Measurements from ENCODE around the gene HELQ. TPM values are rescaled to one million over a fixed set of nuclear protein-coding genes. Genes with fewer than 3 reads are reported as not detected.
A peak's percentile ranks its signal among the peaks of the same experiment; 100 is the strongest.
"Not testable (repeated sequence)": the region's sequence is repeated elsewhere in the genome, so short reads cannot be mapped to it uniquely, and the experiment has no call there.

HELQ gene, protein sequence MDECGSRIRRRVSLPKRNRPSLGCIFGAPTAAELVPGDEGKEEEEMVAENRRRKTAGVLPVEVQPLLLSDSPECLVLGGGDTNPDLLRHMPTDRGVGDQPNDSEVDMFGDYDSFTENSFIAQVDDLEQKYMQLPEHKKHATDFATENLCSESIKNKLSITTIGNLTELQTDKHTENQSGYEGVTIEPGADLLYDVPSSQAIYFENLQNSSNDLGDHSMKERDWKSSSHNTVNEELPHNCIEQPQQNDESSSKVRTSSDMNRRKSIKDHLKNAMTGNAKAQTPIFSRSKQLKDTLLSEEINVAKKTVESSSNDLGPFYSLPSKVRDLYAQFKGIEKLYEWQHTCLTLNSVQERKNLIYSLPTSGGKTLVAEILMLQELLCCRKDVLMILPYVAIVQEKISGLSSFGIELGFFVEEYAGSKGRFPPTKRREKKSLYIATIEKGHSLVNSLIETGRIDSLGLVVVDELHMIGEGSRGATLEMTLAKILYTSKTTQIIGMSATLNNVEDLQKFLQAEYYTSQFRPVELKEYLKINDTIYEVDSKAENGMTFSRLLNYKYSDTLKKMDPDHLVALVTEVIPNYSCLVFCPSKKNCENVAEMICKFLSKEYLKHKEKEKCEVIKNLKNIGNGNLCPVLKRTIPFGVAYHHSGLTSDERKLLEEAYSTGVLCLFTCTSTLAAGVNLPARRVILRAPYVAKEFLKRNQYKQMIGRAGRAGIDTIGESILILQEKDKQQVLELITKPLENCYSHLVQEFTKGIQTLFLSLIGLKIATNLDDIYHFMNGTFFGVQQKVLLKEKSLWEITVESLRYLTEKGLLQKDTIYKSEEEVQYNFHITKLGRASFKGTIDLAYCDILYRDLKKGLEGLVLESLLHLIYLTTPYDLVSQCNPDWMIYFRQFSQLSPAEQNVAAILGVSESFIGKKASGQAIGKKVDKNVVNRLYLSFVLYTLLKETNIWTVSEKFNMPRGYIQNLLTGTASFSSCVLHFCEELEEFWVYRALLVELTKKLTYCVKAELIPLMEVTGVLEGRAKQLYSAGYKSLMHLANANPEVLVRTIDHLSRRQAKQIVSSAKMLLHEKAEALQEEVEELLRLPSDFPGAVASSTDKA
- total RNA-seq (2014; rRNA removed; shearing (Covaris generic)) = 10.5 and 10.9 TPM in 2 replicates
- polyA plus RNA-seq (2015; cell fraction: cytosol; rRNA removed) = 4.7 and 7.1 TPM in 2 replicates
- polyA plus RNA-seq (2015; cell fraction: nucleus; rRNA removed) = 5.9 and 6.0 TPM in 2 replicates

GRCh38 chr4:83455281-83456183 lies at the start of gene HELQ, which contains the start of gene MRPS18C:
Gene HELQ (minus strand): TSS chr4:83455823. CDS start chr4:83455693, 130 bp downstream.
Gene MRPS18C (plus strand): TSS chr4:83456058. CDS start chr4:83456078, 20 bp downstream.
- DNase-seq (ENCODE audit: low read depth, low spot score) = peak; percentile 98
- in situ Hi-C loops (cut with HindIII; ENCODE audit: low pct_unique_long_range_greater_than_20kb, low sequenced_read_pairs) = no loop called here

GRCh38 chr4:83504996-83505395 lies 49.4 kb upstream of the HELQ start:
- in situ Hi-C loops (cut with HindIII; ENCODE audit: low pct_unique_long_range_greater_than_20kb, low sequenced_read_pairs) = no loop called here
- no peak for DNase-seq (ENCODE audit: low read depth, low spot score)

GRCh38 chr4:83504503-83504902 lies 48.9 kb upstream of the HELQ start:
- in situ Hi-C loops (cut with HindIII; ENCODE audit: low pct_unique_long_range_greater_than_20kb, low sequenced_read_pairs) = no loop called here

DNA sequence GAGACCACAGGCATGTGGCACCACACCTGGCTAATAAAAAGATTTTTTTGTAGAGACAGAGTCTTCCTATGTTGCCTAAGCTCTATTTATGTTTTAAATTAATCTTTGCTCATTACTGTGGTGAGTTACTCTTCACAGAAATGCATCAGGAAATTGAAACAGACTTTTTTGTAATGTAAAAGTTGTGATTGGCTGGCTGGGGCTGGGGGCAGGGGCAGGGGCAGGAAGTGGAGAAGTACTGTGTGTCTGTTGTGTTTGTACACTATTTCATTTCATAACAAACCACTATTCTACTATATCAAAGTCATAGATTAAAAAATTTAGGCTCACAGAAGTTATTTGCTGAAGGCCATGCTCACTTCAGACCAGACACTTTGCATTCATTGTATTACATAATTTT lies 48.4 kb upstream of the HELQ start:
- in situ Hi-C loops (cut with HindIII; ENCODE audit: low pct_unique_long_range_greater_than_20kb, low sequenced_read_pairs) = no loop called here
- DNase-seq (ENCODE audit: low read depth, low spot score) = no peak

More at GRCh38 chr4:83504503-83504902, 48.9 kb upstream of the HELQ start:
- DNase-seq (ENCODE audit: low read depth, low spot score) = no peak

- in situ Hi-C loops (cut with HindIII; ENCODE audit: low pct_unique_long_range_greater_than_20kb, low sequenced_read_pairs); DNase-seq (ENCODE audit: low read depth, low spot score): not testable (repeated sequence)
Observed at GRCh38 chr4:83501671-83502070, 46.0 kb upstream of the HELQ start.

DNA sequence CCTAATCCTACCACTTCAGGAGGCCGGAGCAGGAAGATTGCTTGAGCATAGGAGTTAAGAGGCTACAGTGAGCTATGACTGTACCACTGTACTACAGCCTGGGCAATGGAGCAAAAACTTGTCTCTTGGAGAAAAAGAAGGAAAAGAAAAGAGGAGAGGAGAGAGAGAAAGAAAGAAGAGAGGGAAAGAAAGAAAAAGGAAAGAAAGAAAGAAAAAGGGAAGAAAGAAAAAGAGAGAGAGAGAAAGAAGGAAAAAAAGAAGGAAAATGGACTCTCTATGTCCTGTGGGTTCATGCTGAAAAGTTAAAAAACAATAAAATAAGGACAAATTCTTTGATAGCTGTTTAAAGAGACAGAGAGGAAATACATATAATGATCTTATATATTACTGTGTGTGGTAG lies 42.6 kb upstream of the HELQ start:
- in situ Hi-C loops (cut with HindIII; ENCODE audit: low pct_unique_long_range_greater_than_20kb, low sequenced_read_pairs) = no loop called here
- no peak for DNase-seq (ENCODE audit: low read depth, low spot score)

- in situ Hi-C loops (cut with HindIII; ENCODE audit: low pct_unique_long_range_greater_than_20kb, low sequenced_read_pairs); DNase-seq (ENCODE audit: low read depth, low spot score): not testable (repeated sequence)
Observed at GRCh38 chr4:83496085-83496917, 40.7 kb upstream of the HELQ start.

- in situ Hi-C loops (cut with HindIII; ENCODE audit: low pct_unique_long_range_greater_than_20kb, low sequenced_read_pairs) = no loop called here
- peak; percentile 42 for DNase-seq (ENCODE audit: low read depth, low spot score)
Observed at GRCh38 chr4:83490876-83491450, 35.3 kb upstream of the HELQ start.

GRCh38 chr4:83489711-83490326 lies 34.2 kb upstream of the HELQ start:
- in situ Hi-C loops (cut with HindIII; ENCODE audit: low pct_unique_long_range_greater_than_20kb, low sequenced_read_pairs) = no loop called here
- peak; percentile 35 for DNase-seq (ENCODE audit: low read depth, low spot score)

DNA sequence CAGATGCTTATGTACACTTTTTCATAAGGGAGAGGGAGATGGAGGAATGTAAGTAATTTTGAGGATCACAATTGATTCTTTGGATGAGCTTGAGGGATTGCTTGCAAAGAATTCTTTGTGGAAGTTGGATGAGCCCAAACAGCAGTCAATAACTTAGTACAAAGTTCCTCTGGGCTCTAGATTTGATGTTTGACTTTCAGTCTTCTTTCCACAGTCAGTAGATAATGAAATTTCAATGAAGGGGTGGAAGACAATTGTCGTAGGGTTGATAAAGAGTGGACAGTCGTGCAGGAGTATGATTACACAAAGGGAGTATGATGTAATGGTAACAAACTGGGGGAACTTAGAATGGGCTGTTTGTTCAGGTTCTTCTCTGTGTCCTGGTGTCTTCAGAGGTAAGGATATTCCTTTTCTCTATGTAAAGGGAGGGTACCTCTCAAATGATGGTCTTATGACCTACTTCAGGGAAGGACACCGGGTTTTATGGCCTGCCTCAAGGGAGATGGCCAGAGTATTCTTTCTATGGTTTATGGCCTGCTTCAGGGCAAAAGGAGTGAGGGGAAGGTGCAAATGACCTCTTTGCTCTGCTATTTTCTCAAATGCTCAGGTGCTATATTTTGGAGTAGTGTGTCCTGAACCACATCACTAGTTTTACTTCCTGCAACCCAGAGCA lies 31.0 kb upstream of the HELQ start:
- in situ Hi-C loops (cut with HindIII; ENCODE audit: low pct_unique_long_range_greater_than_20kb, low sequenced_read_pairs) = no loop called here
- peak; percentile 22 for DNase-seq (ENCODE audit: low read depth, low spot score)

DNA sequence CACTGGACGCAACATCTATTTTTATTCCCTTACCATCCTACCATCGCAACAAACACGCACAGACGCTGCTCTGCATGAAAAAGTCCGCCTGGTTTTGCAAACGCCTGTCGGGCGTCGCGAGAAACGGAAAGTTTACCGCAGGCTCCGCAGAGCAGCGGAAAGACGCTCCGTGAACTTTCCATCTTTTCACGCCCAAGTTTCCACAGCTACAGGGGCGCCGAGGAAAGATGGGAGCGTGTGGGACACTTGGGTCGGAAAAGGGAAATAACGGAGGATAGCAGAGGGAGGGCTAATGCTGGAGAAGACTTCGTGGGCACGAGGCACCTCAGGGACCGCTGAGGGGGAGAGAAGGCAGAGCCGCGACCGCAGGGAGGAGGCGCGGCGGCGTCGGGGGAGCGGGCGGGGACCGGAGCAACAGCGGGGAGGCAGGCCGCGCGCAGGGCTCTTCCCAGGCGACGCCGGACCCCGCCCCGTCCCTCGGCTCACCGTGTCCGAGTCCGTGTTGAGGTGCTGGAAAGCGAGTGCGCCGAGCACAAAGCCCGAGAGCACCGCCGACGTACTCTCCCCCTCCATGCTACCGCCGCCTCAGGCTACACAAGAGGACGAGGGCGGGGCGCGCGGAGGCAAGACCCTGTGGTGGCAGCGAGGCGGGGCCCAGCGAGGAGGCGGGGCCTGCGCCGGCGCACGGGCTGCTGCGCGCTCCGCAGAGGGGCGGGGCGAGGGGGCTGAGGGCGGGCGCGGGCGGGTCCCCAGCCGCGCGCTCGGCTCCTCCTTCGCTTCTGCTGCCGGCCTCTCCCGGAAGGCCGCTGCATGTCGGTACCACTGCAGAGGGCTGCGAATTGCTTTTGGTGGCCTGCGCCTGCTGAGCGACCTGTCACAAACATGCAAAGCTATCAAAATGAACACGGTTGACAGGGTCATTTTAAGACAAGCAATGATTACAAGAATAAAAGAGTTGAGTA lies 29.2 kb upstream of the HELQ start, which contains the start of gene ABRAXAS1:
Gene ABRAXAS1, minus strand, starts transcription at position 601 of the 962 bp plus-strand sequence. Its CDS starts 28 bp downstream, at position 573.
- in situ Hi-C loops (cut with HindIII; ENCODE audit: low pct_unique_long_range_greater_than_20kb, low sequenced_read_pairs) = no loop called here
- peak; percentile 90 for DNase-seq (ENCODE audit: low read depth, low spot score)

DNA sequence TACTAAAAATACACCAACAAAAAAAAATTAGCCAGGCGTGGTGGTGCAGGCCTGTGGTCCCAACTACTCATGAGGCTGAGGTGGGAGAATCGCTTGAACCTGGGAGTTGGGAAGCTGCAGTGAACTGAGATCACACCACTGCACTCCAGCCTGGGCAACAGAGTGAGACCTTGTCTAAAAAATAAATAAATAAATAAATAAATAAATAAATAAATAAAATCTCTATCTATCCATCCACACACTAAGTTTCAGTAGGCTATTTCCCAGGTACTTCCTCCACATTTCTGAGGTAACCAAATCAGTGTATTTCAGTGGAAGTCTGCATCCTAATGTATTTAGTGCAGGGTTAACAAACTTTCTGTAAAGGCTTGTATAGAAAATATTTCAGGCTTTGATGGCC lies 18.3 kb upstream of the HELQ start:
- DNase-seq (ENCODE audit: low read depth, low spot score) = no peak
- in situ Hi-C loops (cut with HindIII; ENCODE audit: low pct_unique_long_range_greater_than_20kb, low sequenced_read_pairs) = no loop called here

GRCh38 chr4:83473423-83473822 lies 17.8 kb upstream of the HELQ start:
- in situ Hi-C loops (cut with HindIII; ENCODE audit: low pct_unique_long_range_greater_than_20kb, low sequenced_read_pairs) = no loop called here

DNA sequence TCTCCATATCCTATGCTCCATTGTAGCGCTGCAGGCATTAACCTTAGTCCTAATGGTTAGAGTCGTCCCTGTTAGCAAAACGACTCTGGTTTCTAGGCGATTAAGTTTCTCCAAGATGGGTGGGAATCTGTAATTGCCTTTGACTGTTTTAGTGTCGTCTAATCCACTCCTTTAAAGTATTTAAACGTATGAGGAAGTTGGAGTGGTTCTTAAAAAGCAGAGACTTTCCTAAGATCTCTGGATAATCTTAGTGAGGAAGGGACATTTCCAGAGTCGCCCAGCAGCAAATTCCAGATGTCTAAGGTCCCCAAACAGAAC lies 520 bp upstream of the HELQ start:
- no peak for DNase-seq (ENCODE audit: low read depth, low spot score)
- in situ Hi-C loops (cut with HindIII; ENCODE audit: low pct_unique_long_range_greater_than_20kb, low sequenced_read_pairs) = no loop called here

More at GRCh38 chr4:83473423-83473822, 17.8 kb upstream of the HELQ start:
- no peak for DNase-seq (ENCODE audit: low read depth, low spot score)

Data from SK-MEL-5 (cell line).